GM18873 (cell line): ENCODE results near the gene TMC1.
"Not testable (repeated sequence)": the region's sequence is repeated elsewhere in the genome, so short reads cannot be mapped to it uniquely, and the experiment has no call there.

Experiments
- ATAC-seq: cut with Tn5 transposase; IDR thresholded peaks from one replicate; pipeline ENCODE4 v1.9.1; 2021; ENCODE audit warnings: mild to moderate bottlenecking, moderate library complexity, moderate number of reproducible peaks; ENCODE audit not compliant: unreplicated experiment, low FRiP score

TMC1 gene

DNA sequence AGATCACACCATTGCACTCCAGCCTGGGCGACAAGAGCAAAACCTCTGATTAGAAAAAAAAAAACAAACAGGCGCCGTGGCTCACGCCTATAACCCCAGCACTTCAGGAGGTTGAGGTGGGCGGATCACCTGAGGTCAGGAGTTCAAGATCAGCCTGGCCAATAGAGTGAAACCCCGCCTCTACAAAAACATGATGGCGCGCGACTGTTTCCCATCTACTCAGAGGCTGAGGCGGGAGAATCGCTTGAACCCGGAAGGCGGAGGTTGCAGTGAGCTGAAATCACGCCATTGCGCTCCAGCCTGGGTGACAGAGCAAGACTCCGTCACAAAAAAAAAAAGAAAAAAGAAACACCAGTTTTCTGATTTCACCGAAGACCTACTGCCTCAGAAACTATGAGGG is at the start of gene TMC1:
Gene TMC1 (plus strand): TSS at position 193 of the 400 bp plus-strand sequence. CDS start 127,041 bp downstream, outside the sequence.
- ATAC-seq, result not testable (repeated sequence)

DNA sequence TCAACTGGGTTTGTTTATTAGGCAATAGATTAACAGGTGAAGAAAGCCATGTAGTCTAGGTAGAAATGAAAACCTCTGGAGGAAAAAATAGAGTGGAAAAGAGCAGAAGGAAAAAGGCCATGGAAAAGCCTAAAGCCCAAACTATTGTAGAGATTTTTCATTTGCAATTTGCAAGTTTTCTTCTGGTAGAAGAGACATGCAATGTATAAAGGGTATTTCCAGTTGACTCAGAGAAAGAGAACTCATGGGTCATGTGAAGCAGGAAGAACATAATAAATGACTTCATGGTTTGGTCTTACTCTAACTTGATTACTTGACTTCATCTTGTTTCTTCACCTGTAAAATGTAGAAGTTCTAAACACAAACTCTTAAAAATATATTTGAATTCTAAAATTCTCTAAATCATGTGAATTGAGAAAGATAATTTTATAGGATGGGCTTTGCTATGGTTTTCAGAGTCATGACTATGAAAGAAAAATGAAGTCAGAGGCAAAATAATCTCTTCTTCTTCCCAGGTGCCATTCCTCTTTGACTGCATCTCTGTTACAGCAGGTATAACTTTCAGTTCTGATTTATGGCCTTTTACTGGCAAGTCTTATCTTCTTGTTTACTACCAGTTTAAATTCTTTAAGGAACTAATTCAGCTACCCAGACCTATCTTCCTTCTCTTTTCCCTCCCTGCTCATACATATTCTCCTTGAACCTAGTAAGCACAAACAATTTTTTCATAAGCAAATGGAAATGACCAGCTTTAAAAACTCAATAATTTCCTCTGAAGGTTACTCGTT is 47.7 kb upstream of the TMC1 start:
- ATAC-seq, result peak; percentile 93

DNA sequence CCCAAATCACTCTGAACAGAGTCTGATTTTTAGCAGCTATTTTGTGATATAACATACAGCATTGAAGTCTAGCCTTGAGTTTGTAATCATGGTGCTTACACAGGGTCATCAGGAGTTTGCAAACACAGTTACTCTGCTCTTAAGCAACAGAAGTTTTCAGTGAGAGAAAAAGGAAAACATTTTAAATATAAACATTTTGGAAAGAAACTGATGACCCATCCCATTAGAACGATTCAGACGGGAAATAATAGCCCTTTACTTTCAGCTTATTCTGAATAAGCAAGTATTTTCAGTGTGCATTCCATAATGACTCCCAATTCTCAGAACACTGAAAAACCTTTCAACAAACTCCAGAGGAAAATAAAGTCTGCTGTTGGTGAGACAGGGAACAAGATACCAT is 46.7 kb upstream of the TMC1 start:
- ATAC-seq, result no peak

DNA sequence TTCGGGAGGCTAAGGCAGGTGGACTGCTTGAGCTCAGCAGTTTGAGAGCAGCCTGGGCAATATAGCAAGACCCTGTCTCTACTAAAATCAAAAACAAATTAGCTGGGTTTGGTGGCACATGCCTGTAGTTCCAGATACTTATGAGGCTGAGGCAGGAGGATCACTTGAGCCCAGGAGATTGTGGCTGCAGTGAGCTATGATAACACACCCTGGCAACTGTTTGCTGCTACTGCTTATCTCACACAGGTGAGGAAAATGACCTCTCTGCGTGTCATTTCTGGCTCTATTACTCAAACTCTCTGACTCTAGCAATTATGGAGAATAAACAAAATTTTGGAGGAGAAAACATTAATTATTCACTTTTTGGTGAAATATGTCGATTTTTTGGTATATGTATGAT is 45.3 kb upstream of the TMC1 start:
- no peak for ATAC-seq

DNA sequence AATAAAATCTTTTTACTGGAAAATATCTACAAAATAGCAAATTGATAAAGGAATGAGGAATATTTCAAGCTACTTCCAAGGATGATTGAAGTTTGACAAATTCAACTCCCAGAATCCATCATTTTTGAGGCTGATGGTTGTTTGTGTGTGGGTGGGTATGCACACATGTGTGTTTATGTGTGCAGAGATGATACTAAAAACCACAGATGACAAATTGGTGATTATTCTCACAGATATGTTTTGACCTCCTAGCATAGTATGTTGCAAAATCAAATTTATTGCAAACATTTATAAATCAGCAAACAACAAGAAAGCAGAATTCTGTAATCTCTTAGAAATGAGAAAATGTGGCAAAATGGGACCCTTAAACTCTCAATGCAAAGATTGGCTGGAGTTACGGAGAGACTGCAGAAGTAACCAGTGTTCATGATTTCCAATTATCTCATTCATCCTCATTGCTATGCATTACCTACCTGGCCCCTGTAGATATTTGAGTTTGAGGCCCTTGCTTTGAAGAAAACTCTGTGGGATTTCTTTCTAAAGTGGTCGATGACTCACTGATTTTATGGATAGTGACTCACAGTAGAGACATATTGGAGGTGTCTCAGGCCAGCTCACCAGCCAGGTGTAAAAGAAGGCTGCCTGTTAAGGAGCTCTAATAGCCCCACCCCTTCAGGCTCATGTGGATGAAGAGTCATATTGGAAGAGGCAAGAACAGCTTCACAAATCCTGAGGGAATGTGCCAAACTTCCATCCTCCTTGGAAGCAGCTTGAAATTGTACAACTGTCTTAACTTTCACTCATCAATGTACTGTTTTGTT is 44.6 kb upstream of the TMC1 start:
- ATAC-seq, result no peak

DNA sequence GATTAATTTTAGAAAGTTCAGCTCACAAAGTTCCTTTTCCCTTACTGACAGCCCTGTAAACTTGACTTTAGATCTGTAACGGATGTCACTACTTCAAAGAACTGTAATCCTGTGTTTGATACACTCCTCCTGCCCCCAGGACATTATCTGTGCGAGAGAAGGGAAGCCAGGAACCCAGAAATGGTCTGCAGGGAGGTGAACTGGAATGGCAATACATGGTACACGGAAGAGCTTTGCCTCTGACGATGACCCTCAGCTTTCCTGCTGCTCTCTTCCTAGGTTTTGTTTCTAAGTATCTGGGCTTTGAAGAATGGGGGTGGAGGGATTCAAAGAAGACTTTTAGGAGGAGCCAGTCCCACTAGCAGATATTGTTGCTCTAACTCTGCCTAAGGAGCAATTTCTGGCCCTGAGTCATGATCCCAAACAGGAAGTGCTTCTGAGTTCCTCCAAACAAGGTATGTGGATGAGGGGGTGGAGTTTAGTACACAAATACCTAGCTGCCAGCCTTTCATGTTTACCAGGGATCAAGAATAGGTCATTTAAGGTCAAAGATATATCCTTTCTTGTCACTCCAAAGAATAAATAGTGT is 43.4 kb upstream of the TMC1 start:
- ATAC-seq, result no peak

DNA sequence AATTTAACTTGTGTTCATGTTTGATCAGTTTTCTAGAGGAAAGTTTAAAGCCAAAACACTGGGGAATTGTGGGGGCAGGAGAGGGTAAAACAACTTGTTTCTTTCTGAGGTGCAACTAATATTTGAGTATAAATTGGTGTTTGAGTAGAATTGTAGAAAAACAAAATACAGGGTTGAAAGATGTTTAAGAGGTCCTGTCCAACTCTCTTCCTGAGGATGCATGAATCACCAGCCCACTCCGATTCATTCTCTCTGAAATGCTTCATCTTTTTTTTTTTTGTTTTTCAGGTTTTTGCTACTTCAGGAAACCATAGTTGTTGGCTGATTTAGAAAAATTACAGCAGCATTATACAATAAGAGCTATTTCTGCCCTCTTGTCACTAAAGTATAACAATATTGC is 42.4 kb upstream of the TMC1 start:
- ATAC-seq, result no peak

DNA sequence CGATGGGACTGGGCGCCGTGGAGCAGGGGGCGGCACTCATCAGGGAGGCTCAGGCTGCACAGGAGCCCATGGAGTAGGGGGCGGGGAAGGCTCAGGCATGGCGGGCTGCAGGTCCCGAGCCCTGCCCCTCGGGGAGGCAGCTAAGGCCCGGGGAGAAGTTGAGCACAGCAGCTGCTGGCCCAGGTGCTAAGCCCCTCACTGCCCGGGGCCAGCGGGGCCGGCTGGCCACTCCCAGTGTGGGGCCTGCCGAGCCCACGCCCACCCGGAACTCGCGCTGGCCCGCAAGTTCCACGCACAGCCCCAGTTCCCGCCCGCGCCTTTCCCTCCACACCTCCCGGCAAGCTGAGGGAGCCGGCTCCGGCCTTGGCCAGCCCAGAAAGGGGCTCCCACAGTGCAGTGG is 41.1 kb upstream of the TMC1 start:
- not testable (repeated sequence) for ATAC-seq

DNA sequence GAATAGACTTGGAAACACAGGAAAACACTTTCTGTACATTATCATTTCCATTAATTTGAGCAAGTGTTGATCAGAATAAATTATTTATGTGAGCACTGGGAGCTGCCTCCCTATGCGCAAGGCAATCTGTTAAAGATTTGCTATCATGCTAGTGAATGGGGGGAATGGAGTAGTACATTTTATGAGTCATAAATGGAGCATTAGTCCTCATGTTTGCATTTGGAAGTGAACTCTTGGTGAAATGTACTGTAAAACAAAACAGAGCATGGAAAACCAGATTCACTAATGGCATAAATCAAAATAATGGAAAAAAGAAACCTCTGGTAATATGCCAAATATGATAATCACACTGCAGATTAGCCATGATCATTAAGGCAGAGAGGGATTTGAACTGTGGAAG is 40.5 kb upstream of the TMC1 start:
- ATAC-seq, result no peak

DNA sequence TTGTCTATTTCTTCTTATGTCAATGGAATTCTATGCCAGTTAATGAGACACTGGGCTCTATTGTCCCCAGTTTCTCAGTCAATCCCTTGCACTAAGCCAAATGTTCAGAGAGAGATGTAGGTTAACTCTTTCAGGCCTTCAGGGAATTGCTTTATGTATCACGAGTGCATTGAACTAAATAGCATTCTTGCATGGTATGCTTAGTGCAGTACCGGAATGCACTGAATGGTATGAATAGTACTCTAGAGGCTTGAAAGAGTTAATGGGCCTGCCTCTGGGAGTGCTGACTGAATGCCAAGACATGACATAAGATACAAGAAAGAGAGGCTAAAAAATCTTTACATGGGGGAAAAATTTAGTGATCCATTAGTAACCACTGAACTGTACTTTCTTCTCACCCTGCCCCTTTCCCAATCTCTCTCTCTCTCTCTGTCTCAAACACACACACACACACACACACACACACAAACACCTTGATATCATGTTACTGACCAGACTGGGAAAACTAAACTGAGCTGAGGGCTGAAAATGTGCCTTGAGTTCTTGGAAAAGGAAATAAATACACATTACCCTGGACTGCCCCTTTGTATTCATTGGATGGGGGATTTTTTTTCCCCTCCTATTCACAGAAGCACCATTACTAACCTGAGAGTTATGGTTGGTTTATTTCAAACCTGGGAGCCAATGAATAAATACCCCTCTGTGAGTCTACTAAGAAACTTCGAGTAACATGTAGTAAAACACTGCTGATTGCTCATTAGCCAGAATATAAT is 35.4 kb upstream of the TMC1 start:
- no peak for ATAC-seq

DNA sequence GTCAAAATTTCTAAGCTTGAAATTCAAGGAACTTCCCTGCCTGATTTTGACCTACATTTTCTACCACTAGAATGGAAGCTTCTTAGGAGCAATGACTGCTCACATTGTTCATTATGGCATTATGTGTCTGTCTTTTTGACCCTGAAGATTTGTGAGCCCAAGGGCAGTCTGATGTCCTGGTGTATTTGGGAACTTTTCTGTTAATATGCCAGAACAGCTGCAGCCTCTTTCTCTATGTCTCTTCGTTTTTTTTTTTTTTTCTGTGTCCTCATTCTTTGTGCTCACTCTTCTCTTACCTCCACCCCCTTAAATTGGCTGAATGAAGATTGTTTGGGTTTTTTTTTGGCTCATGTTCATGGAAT is 34.8 kb upstream of the TMC1 start:
- no peak for ATAC-seq

DNA sequence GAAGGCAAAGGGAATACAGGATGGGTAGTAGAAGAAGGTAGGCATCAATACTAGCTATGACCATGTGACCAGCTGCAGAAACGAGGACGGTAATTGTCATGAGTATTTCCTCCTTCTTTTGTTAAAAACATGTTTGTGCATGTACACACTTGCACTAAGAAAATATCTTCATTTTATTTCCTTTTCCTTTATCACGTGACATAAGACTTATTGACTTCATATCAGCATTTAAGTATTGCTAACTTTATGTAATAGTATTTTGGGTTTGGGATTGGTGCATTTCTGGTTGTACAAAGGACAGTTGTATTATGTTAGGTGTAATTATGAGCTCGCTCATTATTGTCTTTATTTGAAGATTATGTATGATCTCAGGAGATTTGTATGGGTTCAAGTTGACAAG is 33.7 kb upstream of the TMC1 start:
- ATAC-seq, result not testable (repeated sequence)

DNA sequence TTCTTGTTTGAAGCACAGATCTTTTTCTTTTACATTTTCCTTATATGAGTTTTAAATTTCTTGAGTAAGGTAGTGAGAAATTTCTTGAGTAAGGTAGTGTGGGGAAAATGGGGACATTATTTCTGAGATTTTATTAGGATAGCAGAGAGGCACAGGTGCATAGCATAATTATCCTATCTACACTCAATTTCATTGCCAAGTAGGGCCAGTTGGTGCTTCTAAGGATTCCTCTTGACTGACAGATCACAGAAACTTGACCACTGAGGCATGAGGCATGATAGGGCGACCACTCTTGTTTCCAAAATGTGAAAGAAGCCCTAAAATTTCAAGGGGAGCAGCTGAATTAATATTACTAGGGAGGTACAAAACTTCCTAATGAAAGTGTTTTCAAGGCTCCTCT is 31.4 kb upstream of the TMC1 start:
- ATAC-seq, result no peak

DNA sequence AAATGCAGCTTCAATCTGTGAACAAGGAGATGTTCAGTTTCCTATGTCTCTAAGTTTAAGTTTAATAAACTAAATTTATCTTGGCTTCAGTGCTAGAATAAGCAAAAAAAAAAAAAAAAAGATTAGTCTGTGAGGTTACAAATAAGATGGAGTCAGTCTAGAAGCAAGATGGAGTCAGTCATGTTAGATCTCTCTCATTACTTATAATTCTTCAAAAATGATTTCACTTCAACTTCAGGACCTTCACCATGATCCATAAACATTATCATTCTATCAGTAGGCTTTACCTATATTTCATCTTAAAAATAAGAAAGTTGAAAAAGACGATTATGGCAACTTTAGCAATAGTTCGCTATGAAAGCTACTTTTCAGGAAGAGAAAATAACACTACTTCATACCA is 30.2 kb upstream of the TMC1 start:
- no peak for ATAC-seq

DNA sequence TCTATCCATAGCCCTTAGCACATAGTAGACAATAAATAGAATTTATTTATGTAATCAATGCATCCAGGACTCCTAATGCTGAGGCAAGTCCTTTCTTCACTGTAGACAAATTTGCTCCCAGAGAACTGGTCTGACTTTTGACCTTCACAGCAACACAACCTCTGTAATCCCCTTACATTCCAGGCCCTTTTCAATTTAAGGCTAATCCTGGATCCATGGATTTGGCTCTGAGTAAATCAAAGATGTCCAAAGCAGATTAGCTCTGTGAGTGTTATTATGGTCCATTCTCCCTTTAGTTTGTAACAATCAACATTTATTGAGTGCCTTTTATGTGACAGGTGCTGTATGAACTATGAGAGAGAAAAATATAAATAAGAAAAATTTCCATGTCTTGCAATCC is 27.4 kb upstream of the TMC1 start:
- ATAC-seq, result no peak

DNA sequence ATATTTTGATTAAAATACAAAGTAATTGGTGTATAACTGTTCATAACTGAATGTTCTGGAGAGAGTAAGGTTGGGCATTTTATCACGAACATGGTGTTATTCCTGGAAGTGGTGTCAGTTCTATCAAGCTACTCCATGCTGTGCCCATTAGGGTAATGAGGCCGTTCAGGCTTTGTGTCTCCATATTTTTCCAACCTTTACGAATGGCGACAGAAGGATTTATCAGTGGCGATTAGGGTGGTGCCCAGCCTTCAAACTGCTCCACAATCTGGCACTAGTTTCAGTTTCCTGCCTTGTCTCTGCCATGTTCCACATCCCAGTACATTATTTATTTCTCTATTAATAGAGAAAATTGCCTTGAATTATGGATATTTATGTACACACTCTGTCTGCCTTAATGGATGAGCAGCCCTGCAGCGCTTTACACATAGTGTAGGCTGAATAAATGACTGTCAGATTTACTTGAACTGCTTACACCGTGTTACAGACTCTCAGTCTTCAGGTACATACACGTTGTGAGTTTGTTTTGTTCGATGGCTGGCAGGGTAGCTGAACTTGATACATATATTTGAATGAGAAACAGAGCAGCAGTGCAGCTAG is 23.9 kb upstream of the TMC1 start:
- ATAC-seq, result no peak

DNA sequence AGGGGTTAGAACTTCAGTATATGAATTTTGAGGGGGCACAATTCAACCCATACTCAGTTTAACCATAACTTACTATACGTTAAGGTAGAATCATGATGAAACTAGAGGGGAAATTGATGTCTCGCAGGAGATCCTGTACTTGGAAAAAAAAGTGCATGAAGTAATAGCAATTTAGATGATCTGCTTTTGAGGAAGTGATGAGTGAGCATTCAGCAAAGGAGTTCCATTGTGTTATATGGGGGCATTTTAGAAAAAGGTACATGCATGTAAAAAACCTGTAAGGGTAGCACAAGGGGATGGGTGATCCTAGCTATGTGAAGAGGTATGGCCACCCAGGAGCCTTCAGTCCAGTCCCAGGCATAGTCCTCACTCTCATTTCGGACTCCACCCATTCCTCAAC is 14.8 kb upstream of the TMC1 start:
- ATAC-seq, result no peak

DNA sequence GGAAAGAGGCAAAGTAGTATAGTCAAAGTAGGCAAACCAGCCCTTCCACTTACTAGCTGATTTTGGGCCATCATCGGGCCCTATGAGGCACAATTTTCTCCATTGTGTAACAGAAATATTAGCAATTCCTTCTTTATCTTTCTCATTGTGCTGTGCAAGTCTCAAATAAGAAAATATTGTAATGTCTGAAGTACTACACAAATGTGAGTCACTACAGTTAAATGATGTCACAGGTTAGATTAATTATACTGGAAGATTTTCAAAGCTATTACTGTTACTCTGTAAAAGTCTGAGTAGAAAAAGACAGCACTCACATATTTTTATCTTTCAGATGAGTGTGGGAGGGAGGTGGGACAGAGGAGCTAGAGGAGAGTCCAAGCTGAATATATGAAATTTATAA is 12.4 kb upstream of the TMC1 start:
- no peak for ATAC-seq

DNA sequence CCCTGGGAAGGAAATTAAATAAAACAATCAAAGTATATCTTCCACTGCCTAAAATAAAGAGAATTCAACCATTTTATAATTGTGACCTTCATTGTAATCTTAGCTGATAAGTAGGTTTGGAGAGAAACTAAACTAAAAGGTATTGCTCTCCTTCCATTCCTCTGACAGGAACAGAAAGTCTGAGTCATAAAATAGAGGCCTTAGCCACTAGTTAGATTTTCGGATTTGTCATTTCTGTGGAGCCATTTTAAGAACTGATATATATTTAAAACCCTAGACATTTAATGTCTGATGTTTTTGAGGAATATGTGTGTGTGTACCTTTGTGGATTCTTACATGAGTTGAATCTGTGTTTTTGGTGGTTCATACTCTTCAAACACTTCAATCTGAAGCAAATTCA is 11.8 kb upstream of the TMC1 start:
- peak; percentile 96 for ATAC-seq

DNA sequence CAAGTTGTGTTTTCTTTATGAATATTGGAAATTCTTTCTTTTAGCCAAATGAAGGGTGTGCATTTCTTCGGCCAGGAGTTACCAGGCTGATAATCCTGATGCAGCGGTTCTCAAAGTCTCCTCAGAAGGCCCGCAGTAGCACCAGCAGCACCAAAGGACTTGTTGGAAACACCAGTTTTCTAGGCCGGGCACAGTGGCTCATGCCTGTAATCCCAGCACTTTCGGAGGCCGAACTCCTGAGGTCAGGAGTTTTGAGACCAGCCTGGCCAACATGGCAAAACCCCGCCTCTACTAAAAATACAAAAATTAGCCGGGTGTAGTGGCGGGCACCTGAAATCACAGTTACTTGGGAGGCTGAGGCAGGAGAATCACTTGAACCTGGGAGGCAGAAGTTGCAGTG is 397 bp upstream of the TMC1 start:
- ATAC-seq, result not testable (repeated sequence)
